Measurements from ENCODE around the gene AKR1C8.
"Not testable (repeated sequence)": the region's sequence is repeated elsewhere in the genome, so short reads cannot be mapped to it uniquely, and the experiment has no call there.

AKR1C8 gene

DNA sequence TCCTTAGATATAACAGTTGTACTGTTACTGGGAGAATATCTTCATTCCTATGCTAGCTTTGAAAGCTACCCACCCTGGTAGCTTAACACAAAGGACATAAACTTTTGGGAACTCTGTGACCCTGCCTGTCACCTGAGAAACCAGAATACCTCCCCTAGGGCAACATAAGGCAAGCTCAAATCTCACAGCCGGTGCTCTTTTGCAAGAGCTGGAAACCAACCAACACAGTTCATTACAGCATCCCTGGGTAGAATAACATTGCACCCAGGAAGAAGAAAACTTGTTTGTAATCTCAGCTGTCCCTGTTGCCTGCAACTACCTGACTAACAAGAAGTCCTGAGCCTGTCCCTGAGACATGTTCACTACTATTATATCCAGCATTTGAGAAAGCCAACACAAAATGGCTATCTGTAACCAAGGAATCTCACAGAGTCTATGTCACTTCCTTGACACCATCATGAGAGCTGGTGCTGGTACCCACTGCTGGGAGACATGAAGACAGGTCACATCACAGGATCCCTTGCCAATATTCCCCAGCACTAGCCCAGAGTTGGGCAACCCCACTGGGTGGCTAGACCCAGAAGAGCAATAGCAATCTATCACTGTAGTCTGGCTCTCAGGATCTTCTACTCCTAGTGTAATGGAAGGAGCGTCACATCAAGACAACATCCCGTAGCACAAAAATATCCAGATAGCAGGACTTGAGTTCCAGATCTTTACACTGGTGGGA, 59.5 kb downstream of the AKR1C8 start:
- H3K27ac ChIP-seq (ENCODE audit: poor library complexity, severe bottlenecking), result no peak overlapping the region
- no peaks in the 10 kb centered on the region for H3K9me3 ChIP-seq (ENCODE audit: severe bottlenecking)
- H3K4me3 ChIP-seq (ENCODE audit: severe bottlenecking), result no peak overlapping the region
- no peaks in the 10 kb centered on the region for H3K4me1 ChIP-seq (ENCODE audit: insufficient read depth, poor library complexity, severe bottlenecking)
- no peak for TF ChIP-seq CTCF (IDR thresholded peaks at IDR 0.05; ENCODE audit: poor library complexity, severe bottlenecking)
- H3K36me3 ChIP-seq (ENCODE audit: low read depth), result no peaks in the 10 kb centered on the region
- ATAC-seq (ENCODE audit: low read depth), result no peak
- H3K27me3 ChIP-seq (ENCODE audit: insufficient read depth, poor library complexity, severe bottlenecking), result no peaks in the 10 kb centered on the region
- no peak for DNase-seq (ENCODE audit: low spot score)

DNA sequence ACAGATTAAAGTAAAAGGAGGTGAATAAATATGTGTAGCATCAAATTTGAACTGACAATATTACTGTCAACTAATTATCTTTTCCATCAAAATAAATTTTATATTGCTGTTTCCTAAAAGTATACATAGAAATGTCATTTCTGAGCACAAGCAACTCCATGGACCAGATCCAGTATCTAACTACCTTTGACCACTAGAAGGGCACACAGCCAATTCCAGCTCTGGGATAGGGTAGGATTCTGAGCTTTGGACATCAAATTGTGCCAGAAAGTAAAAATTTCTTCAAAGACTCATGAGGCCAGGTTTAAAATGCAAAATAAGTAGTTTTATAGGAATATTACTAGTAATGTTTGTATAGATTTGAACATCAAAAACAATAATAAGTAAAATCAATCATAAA, 61.1 kb downstream of the AKR1C8 start:
- H3K9me3 ChIP-seq (ENCODE audit: severe bottlenecking), result no peaks in the 10 kb centered on the region
- DNase-seq (ENCODE audit: low spot score), result no peak
- H3K27me3 ChIP-seq (ENCODE audit: insufficient read depth, poor library complexity, severe bottlenecking), result no peaks in the 10 kb centered on the region
- no peak for ATAC-seq (ENCODE audit: low read depth)
- H3K27ac ChIP-seq (ENCODE audit: poor library complexity, severe bottlenecking), result no peak overlapping the region
- no peaks in the 10 kb centered on the region for H3K36me3 ChIP-seq (ENCODE audit: low read depth)
- no peak for TF ChIP-seq CTCF (IDR thresholded peaks at IDR 0.05; ENCODE audit: poor library complexity, severe bottlenecking)
- H3K4me1 ChIP-seq (ENCODE audit: insufficient read depth, poor library complexity, severe bottlenecking), result no peaks in the 10 kb centered on the region
- H3K4me3 ChIP-seq (ENCODE audit: severe bottlenecking), result no peak overlapping the region

DNA sequence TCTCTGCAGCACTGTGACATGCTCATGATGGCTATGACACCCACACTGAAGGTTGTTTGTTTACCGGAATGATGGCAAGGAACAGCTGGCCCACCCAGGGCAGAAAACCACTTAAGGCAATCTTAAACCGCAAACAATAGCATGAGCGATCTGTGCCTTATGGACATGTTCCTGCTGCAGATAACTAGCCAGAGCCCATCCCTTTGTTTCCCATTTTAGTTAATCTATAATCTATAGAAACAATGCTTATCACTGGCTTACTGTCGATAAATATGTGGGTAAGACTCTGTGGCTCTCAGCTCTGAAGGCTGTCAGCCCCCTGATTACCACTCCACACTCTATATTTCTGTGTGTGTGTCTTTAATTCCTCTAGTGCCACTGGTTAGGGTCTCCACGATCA, 65.0 kb downstream of the AKR1C8 start:
- not testable (repeated sequence) for DNase-seq (ENCODE audit: low spot score); H3K27ac ChIP-seq (ENCODE audit: poor library complexity, severe bottlenecking); ATAC-seq (ENCODE audit: low read depth); H3K4me3 ChIP-seq (ENCODE audit: severe bottlenecking); H3K4me1 ChIP-seq (ENCODE audit: insufficient read depth, poor library complexity, severe bottlenecking); H3K9me3 ChIP-seq (ENCODE audit: severe bottlenecking); H3K27me3 ChIP-seq (ENCODE audit: insufficient read depth, poor library complexity, severe bottlenecking); H3K36me3 ChIP-seq (ENCODE audit: low read depth)

- no peak overlapping the region for H3K4me3 ChIP-seq (ENCODE audit: severe bottlenecking)
- H3K9me3 ChIP-seq (ENCODE audit: severe bottlenecking), result no peaks in the 10 kb centered on the region
- no peaks in the 10 kb centered on the region for H3K27me3 ChIP-seq (ENCODE audit: insufficient read depth, poor library complexity, severe bottlenecking)
- H3K27ac ChIP-seq (ENCODE audit: poor library complexity, severe bottlenecking), result no peak overlapping the region
- TF ChIP-seq CTCF (IDR thresholded peaks at IDR 0.05; ENCODE audit: poor library complexity, severe bottlenecking), result no peak
- no peaks in the 10 kb centered on the region for H3K36me3 ChIP-seq (ENCODE audit: low read depth)
- ATAC-seq (ENCODE audit: low read depth) (no peak), DNase-seq (ENCODE audit: low spot score) (no peak)
- H3K4me1 ChIP-seq (ENCODE audit: insufficient read depth, poor library complexity, severe bottlenecking), result no peaks in the 10 kb centered on the region
Observed at GRCh38 chr10:5117026-5117425, 67.9 kb downstream of the AKR1C8 start.

DNA sequence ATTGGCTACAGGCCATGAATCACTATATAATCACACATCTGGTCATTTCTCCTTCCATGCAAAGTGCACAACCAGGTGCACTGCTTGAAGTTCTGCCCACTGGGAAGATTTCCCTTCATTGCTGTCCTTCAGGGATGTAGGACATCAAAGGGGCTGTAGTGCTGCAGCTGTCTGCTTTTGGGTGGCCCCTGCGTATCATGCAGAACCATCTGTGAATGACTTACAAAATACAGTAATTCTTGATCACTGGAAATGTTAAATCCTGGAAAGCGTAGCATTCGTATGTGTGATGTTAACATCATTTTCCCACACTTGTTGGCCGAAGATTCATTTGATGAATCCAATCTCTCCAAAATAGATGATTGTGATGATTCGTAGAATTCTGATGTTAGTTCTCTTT, 68.3 kb downstream of the AKR1C8 start:
- no peak overlapping the region for H3K4me3 ChIP-seq (ENCODE audit: severe bottlenecking)
- H3K9me3 ChIP-seq (ENCODE audit: severe bottlenecking), result no peaks in the 10 kb centered on the region
- no peaks in the 10 kb centered on the region for H3K4me1 ChIP-seq (ENCODE audit: insufficient read depth, poor library complexity, severe bottlenecking)
- H3K27ac ChIP-seq (ENCODE audit: poor library complexity, severe bottlenecking), result no peak overlapping the region
- no peak for TF ChIP-seq CTCF (IDR thresholded peaks at IDR 0.05; ENCODE audit: poor library complexity, severe bottlenecking)
- ATAC-seq (ENCODE audit: low read depth) (no peak), DNase-seq (ENCODE audit: low spot score) (no peak)
- no peaks in the 10 kb centered on the region for H3K27me3 ChIP-seq (ENCODE audit: insufficient read depth, poor library complexity, severe bottlenecking)
- H3K36me3 ChIP-seq (ENCODE audit: low read depth), result no peaks in the 10 kb centered on the region

DNA sequence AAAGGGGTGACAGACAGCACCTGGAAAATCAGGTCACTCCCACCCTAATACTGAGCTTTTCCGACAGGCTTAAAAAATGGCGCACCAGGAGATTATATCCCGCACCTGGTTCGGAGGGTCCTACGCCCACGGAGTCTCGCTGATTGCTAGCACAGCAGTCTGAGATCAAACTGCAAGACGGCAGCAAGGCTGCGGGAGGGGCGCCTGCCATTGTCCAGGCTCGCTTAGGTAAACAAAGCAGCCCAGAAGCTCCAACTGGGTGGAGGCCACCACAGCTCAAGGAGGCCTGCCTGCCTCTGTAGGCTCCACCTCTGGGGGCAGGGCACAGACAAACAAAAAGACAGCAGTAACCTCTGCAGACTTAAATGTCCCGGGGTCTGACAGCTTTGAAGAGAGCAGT, 75.1 kb downstream of the AKR1C8 start:
- not testable (repeated sequence) for H3K36me3 ChIP-seq (ENCODE audit: low read depth); H3K27me3 ChIP-seq (ENCODE audit: insufficient read depth, poor library complexity, severe bottlenecking); DNase-seq (ENCODE audit: low spot score); ATAC-seq (ENCODE audit: low read depth); H3K27ac ChIP-seq (ENCODE audit: poor library complexity, severe bottlenecking); H3K4me3 ChIP-seq (ENCODE audit: severe bottlenecking); H3K4me1 ChIP-seq (ENCODE audit: insufficient read depth, poor library complexity, severe bottlenecking); H3K9me3 ChIP-seq (ENCODE audit: severe bottlenecking)
